ENCODE results near the gene KRT222. TPM values are rescaled to one million over a fixed set of nuclear protein-coding genes. Genes with fewer than 3 reads are reported as not detected.
A peak's percentile ranks its signal among the peaks of the same experiment; 100 is the strongest.

Gene KRT222
- total RNA-seq, 1 donor from 2014 or later: 10.9 TPM

DNA sequence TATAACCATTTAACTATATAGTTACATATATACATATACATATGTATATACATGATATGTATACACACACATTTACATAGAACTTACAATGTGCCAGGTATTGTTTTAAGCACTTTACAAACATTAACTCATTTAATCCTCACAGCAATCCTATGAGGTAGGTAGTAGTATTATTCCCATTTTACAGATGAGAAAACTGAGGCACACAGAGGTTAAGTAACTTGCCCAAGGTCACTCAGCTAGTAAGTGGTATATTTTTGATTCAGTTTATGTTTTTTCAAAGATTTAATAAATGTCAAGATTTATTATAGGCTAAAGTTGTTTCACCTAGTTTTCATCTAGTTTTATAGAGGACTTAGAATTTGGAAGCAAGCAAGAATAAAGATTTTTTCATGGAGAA, 6.6 kb downstream of the KRT222 start:
- no peak for DNase-seq (ENCODE audit: low read depth)

GRCh38 chr17:40651939-40652338, 13.0 kb downstream of the KRT222 start:
- DNase-seq (ENCODE audit: low read depth): no peak

- no peak for DNase-seq (ENCODE audit: low read depth)
These were observed 16.5 kb downstream of the KRT222 start for GRCh38 chr17:40648384-40648968.

DNA sequence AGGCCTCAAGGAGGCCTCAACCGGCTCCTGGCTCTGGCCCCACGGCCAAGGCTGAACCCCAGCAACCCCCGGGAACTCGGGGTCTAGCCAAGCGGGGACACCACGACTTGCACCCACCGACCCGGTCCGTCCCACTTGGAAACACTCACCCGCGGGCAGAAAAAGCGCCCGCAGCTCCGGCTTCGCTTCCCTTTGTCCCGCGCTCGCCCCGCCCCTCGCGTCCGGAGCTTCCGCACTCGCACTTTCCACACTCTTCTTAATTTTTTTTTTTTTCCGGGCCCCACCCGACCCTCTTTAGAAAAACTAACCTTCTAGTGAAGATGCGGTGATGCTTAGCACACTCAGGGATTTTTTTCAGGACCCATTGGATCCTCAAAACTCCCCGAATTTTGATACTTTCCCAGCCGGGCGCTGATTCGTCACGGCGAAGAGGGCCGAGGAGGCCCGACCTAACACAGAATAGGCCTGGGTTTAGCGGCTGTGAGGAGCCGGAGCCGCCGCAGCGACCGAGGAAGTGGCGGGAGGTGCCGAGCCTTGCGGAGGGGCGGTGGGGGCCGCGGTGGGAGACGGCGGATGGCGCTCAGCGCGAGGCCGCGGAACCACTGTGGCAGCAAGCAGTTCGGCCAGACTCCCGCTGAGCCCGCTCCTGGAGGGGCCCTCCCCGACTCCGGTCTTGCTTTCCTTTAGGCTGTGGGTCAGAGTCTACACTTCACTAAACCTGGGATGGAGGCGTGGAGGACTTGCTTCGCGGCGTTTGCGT, 17.2 kb downstream of the KRT222 start, which contains the start of gene SMARCE1:
SMARCE1 (minus strand) TSS at position 195 of the 760 bp plus-strand sequence. CDS start 2,016 bp downstream, outside the sequence.
- peak; percentile 62 for DNase-seq (ENCODE audit: low read depth)

DNA sequence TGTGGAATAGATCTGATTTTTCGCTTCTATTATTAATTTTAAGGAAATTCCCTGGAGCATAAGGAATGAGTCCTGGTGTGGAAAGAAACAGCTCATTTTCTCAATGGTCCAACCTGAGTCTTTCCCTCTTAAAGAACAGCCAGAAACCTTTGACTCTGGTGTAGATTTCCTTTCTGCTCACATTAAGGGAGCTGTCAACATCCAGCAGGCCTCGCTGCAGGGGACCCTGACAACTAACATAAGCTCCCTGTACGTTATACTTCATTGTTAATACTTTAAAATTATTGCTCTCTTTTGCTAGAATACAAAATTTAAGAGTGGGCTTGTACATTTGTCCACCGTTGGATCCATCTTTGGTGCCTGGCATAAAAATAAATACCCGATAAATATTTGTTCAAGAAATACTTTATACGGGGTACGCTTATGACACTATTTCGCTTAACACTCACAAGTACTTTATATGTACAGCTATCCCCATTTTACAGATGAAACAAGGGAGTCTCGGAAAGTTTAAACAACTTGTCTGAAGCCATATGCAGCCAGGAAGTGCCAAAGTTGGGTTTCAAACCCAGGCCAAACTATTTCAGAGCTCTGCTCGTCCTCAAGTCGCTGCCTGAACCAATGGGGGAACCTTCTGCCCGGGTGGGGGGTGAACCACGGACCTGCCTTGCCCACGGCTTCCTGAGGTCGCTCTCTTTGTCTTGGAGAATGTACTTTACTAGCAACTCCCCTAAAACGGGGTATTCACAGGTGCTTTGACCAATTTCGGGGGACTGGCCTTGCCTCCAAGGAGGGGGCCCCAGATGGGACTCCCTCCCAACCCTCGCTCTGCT, 18.0 kb downstream of the KRT222 start:
- no peak for DNase-seq (ENCODE audit: low read depth)

- no peak for DNase-seq (ENCODE audit: low read depth)
These were observed 19.0 kb downstream of the KRT222 start for GRCh38 chr17:40645943-40646342.

DNA sequence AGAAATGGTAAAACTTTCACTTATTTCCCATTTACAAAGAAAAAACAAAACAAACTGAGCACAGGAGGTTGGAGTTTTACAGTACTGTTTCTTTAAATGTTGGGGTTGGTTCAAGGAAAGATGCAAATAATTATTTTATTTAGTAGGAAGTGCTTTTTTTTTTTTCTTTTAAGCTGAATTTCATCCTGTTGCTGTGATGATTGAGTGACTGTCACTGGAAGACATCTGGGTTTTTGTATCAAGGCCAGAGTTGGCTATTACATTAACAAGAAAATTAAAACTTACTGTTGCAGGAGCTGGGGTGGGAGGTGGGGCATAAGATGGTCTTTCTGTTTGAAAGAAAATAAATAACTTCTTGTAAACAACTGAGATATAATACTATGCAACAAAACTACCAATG, 19.7 kb downstream of the KRT222 start:
- DNase-seq (ENCODE audit: low read depth): no peak

GRCh38 chr17:40637931-40638330, 27.0 kb downstream of the KRT222 start:
- DNase-seq (ENCODE audit: low read depth): no peak

GRCh38 chr17:40633871-40634270, 31.1 kb downstream of the KRT222 start:
- DNase-seq (ENCODE audit: low read depth): no peak

DNA sequence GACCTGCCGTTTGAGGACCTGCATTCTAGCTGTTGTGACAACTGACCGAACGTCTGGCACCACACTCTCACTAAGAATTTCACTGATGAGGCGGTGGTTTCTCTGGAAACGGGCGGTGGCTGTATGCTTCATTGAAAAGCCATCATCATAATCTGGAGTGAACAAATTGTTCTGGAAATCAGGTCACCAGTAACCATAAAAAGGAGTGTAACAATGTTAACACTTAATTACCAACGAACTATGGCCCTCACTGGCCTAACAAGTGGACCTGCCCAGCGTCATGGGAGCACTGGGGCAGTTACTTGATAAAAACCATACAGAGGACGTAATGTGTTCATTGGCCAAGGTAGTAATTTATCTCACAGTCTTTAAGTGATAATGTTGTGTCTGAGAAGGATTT, 32.8 kb downstream of the KRT222 start:
- no peak for DNase-seq (ENCODE audit: low read depth)

- DNase-seq (ENCODE audit: low read depth): no peak
These were observed 35.1 kb downstream of the KRT222 start for GRCh38 chr17:40629842-40630241.

DNA sequence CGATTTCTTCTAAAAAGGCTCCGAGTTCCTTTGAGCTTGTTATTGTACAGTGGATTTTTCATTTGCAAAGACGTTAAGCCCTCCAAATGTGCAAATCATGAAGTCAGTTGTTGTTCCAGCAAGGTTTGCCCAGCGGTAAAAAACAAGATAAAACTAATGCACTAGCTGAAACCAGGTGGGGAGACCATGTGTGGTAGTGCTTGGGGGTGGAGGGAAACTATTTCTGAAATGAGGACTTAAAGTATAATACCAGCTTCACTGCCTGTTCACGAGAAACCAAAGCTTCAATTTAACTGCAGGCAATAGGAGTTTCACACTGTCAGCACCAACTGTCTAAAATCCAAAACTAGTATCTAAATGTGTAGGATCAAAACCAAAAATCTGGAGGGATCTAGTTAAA, 39.7 kb downstream of the KRT222 start:
- DNase-seq (ENCODE audit: low read depth): no peak

DNA sequence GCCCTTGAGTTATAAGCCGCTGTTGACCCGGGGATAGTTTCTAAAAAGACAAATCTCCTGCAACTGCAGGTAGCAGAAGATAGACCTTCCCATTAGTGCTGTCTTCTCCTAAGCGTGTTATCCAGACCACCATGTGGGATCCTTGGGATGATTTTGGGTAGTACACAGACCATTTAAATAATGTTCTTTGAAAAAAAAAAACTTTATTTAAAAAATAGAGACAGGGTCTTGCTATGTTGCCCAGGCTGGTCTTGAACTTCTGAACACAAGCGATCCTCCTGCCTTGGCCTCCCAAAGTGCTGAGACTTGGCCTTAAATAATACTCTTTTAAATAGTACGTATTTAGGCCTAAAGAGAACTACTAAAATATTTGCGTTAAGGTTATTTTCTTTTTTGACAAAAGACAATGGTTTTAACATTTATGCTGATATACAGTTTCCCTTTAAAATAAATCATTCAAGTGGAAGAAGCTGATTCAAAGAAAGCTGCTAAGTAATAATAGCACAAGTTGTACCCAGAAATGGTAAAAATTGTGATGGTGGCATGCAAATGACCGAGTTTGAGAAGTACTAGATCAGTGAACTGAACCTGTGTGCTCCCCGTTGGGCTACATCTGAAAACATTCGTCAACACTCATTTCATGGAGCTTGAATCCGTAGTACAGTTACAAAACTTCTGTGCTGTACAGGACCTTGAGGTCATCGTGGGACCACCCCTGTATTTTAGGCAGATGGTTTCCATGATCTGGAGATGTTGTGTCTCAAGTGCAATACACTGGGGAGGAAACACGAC, 41.4 kb downstream of the KRT222 start:
- DNase-seq (ENCODE audit: low read depth): no peak

- DNase-seq (ENCODE audit: low read depth): no peak
These were observed 42.5 kb downstream of the KRT222 start for GRCh38 chr17:40622509-40622928.

DNA sequence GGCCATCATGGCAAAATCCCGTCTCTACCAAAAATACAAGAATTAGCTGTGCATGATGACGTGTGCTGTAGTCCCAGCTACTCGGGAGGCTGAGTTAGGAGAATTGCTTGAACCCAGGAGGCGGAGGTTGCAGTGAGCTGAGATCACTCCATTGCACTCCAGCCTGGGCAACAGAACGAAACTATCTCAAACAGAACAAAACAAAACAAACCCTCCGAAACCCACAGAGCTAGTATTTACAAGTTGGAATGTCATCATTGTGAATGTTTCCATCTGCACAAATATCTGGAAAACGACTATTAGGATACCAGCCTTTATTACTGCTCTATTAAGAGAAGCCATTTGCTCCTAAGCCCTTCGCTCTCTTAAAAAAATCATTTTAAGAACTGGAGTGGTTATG, 43.4 kb downstream of the KRT222 start:
- DNase-seq (ENCODE audit: low read depth): no peak

GRCh38 chr17:40621019-40621418, 44.0 kb downstream of the KRT222 start:
- DNase-seq (ENCODE audit: low read depth): no peak

- DNase-seq (ENCODE audit: low read depth): no peak
These were observed 46.0 kb downstream of the KRT222 start for GRCh38 chr17:40618754-40619625.

GRCh38 chr17:40617678-40618240, 47.2 kb downstream of the KRT222 start:
- no peak for DNase-seq (ENCODE audit: low read depth)

DNA sequence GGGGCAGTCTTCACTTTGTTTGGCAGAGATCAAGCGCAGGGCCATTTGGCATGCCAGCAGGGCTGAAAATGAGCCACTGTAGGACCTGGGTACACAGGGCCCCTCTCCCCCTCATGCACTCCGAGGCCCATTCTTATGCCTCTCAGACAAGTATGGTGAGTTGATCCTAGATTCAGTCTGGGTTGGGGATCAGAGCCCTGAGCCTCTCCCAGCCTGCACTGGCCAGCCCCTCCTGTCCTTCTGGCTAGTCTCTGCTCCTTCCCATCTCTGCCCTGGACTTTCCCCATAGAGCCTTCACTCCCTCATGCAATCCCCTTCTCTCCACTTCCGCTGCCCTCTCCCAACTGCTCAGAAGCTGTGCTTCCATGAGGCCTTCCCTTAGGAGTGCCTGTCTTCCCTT, 48.4 kb downstream of the KRT222 start:
- no peak for DNase-seq (ENCODE audit: low read depth)

- no peak for DNase-seq (ENCODE audit: low read depth)
These were observed 49.0 kb downstream of the KRT222 start for GRCh38 chr17:40615841-40616476.

All from renal cortical epithelial cell (primary cell).